Left cardiac atrium (tissue), 4 donors: ENCODE measurements around the gene PLBD2. TPM values are rescaled to one million over a fixed set of nuclear protein-coding genes. Genes with fewer than 3 reads are reported as not detected.
A peak's percentile ranks its signal among the peaks of the same experiment; 100 is the strongest.
"Not testable (repeated sequence)": the region's sequence is repeated elsewhere in the genome, so short reads cannot be mapped to it uniquely, and the experiment has no call there.

Experiments
- ATAC-seq, 2 donors: fragments of 200-7000 bp; cut with Tn5 transposase; one replicate each; pipeline ENCODE4 v1.9.1; 2020; ENCODE audit warnings: mild to moderate bottlenecking in 2 of 2, moderate library complexity in 2 of 2
- DNase-seq: peaks from one replicate; pipeline ENCODE4 v3.0.0-alpha.2; 2020
- intact Hi-C, 2 donors: fragments of 100-400 bp; cut with DNase I; formaldehyde crosslinking; loops; one replicate each; pipeline versions ENCODE4 v1.14.1 to v1.15.1; 2022 to 2023
- total RNA-seq, 2 donors: library from RNA; stranded (reverse); fragmentation: NEBNext Ultra II Directional; extraction: Animal tissue kit (Norgen Biotek cat#: 25700); gene quantifications; one replicate each; pipeline ENCODE4 v1.2.1, GENCODE V29; 2021
- donor health status: DM: no; HTN: yes; CAD: no.
- donor health status: DM: no; HTN: yes; CAD: no; lungs with severe emphysema.
- donor health status: DM: yes; HTN: yes; CAD: no.
- donor health status: Dilated cardiomyopathy.

The PLBD2 gene
- total RNA-seq, 2 donors from 2014 or later: 47.5 to 48.7 TPM

DNA sequence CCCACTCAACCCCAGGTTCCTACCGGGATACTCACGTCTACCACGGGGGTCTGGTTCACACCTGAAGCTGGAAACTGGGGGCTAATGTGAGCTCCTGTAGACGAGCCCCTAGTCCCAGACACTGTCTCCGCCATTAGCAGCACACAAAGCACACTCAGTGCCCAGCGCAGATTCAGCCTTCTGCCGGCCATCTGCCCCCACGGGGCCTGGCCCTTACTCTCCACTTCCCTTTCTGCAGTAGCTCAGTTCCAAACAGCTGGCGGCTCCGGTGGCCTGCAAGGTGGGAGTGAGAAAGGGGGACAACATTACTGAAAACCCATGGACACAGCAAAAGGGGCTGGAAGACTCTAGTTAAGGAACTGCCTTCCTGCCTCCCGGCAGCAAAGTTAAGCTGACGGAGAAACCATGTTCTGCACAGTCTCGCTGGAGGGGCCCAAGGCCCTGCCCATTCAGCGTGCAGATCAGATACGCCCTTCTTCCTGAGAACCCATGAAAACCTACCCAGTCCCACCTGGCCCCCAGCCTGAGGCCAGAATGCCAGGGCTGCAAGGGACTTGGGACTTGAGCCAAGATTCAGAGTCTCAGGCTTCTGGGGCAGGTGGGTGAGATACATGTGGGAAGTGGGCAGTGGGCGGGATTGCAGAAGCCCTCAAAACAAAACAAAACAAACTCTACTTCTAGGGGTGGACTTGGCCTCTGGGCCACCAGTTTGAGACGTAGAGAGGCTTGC, 25.5 kb upstream of the PLBD2 start:
- intact Hi-C loops: no loop called here
- ATAC-seq: no peak
- DNase-seq: no peak

DNA sequence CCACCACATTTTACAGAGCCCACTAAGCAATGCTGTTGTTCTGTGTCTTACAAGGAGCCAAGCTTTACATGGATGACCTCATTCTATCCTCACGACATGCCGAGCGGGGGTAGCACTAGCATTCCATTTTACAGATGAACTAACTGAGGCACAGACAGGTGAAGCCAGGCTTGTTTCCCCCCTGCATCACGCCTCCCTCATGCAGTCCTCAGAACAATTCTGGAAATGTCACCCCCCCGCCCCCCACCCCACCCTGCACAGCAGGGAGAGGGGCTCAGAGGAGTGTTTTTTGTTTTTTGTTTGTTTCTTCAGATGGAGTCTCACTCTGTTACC, 25.0 kb upstream of the PLBD2 start:
- DNase-seq (no peak), ATAC-seq (no peak)
- intact Hi-C loops: no loop called here

DNA sequence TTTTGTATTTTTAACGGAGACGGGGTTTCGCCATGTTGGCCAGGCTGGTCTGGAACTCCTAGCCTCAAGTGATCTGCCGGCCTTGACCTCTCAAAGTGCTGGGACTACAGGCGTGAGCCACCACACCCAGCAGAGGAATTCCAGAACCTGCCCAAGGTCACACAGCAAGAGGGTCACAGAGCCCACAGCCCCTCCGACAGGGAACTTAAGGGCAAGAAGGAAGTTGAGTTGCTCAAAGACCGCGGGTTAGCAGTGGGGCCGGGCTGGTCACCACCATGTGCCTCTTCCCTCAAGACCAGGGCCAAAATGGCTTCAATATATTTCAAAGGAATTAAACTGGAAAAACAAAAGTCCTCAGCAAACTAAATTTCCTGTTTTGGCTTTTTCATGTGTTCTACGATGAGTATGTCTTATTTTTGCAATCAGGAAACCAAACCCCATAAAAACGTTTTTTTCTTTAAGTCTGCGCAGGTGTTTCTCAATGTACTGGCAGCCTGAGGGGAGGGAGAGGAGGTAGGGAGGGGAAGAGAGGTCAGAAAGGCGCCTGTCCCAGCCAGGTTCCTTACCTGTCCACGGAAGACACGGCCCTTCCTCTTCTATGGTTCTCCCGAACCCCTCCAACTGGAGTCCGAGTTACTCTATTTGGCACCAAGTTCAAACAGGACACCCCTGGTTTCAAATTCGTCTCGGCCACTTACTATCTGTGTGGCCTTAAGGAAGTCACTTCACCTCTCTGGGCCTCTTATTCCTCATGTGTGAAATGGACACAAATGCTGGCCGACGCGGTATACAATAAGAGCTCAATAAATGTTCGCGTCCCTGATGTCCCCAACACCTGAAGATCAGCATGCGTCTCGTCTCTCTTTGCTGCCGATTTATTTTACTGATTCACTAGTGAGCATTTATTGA, 24.3 kb upstream of the PLBD2 start:
- peak; percentile 2 to 31 for ATAC-seq
- intact Hi-C loops: no loop called here
- DNase-seq: no peak

DNA sequence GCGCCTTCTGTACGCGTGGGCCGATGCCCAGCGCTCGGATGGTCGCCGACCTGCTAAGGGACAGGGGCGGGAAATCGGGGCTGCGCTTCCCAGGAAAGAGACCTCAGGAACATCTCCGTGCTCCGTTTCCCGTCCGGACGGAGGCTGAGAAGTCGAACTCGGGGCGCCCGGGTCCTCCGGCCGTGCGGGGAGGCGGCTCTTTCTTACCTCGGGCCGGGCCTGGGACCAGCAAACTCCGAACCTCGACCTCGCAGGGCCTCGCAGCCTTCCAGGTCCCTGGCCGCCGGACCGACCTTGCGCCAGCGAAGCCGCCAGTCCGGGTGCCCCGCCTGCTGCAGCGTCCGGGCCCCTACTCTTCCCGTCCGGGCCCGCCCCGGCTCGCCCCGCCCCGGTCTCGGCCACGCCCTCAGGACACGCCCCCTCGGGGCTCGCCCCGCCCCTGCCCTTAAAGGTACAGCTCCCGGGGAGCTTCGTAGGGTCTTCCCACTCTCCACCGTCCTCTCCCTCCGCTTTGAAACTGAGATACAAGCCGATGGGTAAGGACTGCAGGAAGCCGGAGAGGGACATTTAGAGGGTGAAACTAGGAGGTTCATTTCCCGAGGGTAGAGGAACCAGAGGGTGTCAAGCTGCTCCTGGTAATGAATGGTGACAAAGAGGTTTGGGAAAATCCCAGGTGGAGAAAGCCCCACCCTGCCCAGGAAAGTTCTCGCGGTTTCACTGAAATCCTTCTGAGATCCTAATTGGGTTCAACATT, 23.4 kb upstream of the PLBD2 start, which contains the start of gene SLC8B1:
TSS of gene SLC8B1 (minus strand) at position 324 of the 754 bp plus-strand sequence. CDS start 2,231 bp downstream, outside the sequence.
- intact Hi-C loops: no loop called here
- ATAC-seq (peak; percentile 99 to 100), DNase-seq (peak; percentile 91)

DNA sequence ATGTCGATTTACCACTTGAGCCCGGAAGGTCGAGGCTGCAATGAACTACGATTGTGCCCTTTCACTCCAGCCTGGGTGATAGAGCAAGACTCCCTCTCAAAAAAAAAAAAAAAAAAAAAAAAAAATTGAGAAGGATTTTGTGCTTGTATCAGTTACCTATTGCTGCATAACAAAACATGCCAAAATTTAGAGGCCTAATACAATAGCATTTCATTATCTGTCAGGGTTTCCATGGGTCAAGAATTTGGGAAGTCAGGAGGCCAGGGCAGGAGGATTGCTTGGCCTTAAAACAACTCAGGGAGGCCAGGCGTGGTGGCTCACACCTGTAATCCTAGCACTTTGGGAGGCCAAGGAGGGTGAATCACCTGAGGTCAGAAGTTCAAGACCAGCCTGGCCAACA, 18.8 kb upstream of the PLBD2 start:
- DNase-seq: no peak
- no peak for ATAC-seq
- intact Hi-C loops: no loop called here

DNA sequence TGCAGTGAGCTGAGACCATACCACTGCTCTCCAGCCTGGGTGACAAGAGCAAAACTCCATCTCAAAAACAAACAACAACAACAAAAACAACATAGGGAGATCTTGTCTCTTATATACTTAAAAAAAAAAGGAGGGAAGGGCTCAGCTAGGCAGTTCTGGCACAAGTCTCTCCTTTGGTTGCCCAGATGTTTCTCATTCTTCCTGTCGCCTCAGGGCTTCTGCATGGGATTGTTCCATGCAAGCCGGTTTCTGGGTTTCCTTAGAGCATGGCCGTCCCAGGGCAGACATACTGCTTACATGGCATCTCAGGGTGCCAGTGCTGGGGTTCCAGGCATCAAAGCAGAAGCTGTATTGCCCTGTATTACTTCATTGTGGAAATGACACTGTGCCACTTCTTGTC, 18.3 kb upstream of the PLBD2 start:
- DNase-seq (no peak), ATAC-seq (no peak)
- intact Hi-C loops: no loop called here

DNA sequence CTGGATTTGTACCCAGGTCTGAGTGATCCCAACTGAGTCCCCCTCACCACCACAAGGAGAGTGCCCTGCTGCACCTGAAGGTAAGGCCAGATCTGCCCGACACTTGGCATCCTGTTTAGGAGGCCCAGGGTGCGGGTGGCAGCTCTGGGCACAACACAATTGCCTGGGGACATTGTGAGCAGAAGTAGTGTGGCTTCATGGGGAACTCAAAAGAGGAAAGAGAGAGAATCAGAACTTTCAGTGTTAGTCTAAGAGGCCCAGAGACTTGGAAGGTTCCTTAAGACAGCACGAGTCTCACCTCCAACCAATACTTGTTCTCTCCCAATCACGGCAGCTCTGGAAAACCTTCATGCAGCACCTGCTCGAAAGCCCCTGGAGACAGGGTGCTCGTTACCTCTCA, 16.9 kb upstream of the PLBD2 start:
- intact Hi-C loops: no loop called here
- ATAC-seq: no peak
- no peak for DNase-seq

DNA sequence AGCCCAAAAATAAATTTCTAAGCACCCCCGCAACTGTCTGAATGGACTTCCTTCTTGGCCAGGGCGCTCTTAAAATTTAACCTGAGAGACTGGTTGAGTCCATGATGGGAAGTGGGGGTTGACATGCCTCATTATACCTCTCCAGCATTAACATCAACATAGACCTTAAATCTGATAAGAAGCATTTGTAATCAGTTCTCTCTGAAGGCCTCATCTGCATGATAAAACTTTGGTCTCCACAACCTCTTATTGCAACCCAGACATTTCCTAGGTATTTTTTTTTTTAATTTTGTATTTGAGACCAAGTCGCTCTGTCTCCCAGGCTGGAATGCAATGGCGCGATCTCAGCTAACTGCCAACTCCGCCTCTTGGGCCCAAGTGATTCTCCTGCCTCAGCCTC, 13.1 kb upstream of the PLBD2 start:
- ATAC-seq (no peak), DNase-seq (no peak)
- intact Hi-C loops: no loop called here

DNA sequence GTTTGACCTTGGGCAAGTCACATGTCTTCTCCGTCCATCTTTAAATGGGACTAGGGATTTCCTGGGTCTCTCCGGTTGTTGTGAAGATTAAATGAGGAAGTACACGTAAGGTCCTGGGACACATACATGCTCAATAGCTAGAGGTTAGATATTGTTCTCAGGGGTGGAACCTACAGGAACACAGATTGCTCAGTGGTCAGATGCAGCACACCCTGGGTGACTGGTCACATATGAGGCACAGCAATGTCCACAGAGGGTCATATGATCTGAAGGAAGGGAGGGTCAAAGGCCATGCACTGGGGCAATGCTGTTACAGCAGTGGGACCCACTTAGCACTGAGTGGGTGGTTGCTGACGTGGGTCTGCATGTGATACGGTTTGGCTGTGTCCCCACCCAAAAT, 12.0 kb upstream of the PLBD2 start:
- intact Hi-C loops: no loop called here
- ATAC-seq: no peak
- DNase-seq: no peak

DNA sequence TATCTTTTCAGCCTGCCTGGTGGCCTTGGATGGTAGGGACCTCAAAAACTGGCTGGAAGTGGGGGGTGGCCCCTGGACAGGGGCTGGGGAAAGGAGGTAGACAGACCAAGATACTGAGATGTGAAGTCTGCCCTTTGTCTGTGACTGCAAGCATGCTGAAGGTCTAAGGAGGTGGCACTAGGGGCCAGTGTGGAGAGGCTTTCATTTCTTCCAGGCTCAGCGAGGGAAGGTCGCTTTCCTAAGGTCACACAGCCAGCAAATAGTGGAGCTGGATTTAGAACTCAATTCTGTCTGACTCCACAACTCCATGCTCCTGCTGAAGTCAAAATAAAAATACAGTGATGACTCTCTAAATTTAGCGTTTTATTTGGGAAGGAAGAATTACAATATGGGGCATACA, 11.3 kb upstream of the PLBD2 start:
- intact Hi-C loops: no loop called here
- DNase-seq (no peak), ATAC-seq (no peak)

DNA sequence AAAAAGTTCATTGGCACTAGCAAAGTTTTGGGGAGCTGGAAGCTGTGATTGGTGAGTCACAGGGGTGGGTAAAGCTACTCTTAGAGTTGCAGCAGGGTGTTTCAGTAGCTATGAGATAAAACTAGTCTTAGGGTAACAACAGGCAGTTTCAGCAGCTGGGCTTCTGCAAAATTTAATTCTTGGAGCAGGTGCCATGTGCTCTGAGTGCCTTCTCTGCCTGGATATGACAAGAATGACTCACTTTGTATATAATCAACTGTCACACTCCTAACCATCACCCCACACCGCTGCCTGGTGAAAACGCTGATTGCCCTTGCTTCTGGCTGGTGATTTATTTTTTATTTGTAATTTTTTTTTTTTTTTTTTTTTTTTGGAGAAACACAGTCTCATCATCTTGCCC, 10.5 kb upstream of the PLBD2 start:
- intact Hi-C loops: no loop called here
- peak; percentile 68 to 81 for ATAC-seq

DNA sequence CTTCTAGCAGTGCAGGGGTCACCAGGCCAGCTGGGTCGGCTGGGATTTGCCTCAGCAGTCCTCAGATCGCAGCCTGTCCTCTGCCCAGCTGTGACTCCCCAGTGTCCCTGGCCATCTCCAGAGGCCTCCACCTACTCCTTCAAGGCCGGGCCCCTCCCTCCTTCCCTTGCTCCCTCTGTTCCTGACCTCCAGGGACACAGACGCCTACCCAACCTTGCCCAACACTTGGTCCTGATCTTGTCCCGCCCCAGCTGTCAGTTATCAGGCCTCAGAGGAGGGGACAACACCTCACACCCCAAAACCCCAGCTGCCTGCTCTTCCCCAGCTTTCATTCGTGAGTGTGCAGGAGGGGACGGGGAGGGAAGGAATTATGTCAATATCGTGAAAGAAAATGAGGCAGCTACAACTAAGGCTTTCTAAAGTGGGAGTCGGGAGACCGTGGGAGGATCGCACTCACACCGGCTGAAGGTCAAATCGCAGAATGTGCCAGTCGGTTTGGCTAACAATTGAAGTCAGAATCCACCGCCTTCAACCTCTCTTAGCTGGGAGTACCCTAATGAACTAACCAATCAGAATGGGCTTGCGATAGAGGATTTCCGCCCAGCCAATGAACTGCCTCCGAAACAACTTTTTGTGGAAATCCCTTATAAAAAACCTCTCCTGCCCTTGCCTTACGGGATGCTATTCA, 9.4 kb upstream of the PLBD2 start:
- intact Hi-C loops: no loop called here
- DNase-seq: no peak
- peak in 1 of 2 donors; percentile 25 for ATAC-seq

More for the DNA sequence above, 10.5 kb upstream of the PLBD2 start:
- no peak for DNase-seq

DNA sequence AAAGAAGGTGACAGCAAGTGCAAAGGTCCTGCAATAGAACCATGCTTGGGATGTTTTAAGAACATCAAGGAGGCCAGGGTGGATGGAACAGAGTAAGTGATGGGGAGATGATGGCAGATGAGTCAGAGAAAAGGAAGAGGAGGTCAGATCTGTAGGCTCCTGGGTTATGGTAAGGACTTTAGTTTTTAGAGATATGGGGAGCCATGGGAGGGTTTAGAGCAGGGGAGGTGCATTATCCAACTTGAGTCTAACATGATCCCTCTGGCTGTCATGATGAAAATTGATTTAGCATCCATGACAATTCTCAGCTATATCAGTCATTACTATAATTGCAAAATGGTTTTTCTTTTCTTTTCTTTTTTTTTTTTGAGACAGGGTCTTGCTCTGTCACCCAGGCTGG, 7.3 kb upstream of the PLBD2 start:
- ATAC-seq: no peak
- intact Hi-C loops: no loop called here
- DNase-seq: no peak

DNA sequence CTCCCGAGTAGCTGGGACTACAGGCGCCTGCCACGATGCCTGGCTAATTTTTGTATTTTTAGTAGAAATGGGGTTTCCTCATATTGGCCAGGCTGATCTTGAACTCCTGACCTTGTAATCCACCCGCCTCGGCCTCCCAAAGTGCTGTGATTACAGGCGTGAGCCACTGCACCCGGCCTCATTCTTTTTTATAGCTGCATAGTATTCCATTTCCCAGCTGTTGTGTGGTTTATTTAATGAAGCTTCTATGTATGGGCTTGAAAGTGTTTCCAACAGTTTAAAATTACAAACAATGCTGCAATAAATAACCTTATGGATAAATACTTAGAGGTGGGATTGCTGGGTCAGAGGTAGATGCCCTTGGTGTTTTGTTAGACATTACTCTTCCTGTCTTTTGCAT, 4.2 kb upstream of the PLBD2 start:
- DNase-seq, intact Hi-C loops, ATAC-seq: not testable (repeated sequence)

DNA sequence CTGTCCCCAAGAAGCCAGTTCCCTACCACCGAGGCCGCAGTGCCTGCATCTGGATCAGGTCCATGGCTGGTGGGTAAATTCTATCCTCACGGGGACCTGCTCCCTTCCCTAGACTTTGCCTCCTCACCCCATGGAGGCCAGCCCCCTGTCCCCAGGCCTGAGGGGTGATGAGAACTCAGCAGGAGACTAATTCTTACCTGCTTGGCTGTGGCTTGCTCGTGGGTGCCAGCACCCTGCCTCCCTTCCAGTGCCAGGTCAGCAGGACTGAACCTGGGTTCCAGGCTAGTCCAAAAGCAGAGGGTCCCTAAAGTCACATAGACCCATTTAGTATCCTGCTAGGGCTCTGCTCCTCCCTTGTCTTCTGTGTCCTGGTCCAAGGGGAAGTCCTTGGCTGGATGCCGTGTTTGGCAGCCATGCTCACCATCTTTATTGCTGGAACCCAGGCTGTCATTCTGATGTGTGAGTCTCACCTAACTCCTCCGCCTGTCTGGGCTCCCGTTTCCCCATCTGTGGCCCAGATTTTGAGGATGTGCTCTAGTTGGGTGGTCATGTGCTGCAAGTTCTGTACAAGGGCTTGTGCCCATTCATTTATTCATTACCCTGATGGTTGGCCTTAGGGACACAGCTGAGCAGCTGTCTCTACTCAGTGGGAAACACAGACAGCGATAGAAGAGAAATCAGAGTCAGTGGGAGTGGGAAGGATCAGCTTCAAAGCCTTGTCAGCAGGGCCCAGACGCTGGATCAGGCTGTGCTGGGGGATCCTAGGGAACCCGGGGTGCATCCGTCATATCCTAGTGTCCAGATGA, 949 bp downstream of the PLBD2 start:
- intact Hi-C loops: no loop called here
- DNase-seq: peak; percentile 66
- ATAC-seq: peak; percentile 24 to 44

DNA sequence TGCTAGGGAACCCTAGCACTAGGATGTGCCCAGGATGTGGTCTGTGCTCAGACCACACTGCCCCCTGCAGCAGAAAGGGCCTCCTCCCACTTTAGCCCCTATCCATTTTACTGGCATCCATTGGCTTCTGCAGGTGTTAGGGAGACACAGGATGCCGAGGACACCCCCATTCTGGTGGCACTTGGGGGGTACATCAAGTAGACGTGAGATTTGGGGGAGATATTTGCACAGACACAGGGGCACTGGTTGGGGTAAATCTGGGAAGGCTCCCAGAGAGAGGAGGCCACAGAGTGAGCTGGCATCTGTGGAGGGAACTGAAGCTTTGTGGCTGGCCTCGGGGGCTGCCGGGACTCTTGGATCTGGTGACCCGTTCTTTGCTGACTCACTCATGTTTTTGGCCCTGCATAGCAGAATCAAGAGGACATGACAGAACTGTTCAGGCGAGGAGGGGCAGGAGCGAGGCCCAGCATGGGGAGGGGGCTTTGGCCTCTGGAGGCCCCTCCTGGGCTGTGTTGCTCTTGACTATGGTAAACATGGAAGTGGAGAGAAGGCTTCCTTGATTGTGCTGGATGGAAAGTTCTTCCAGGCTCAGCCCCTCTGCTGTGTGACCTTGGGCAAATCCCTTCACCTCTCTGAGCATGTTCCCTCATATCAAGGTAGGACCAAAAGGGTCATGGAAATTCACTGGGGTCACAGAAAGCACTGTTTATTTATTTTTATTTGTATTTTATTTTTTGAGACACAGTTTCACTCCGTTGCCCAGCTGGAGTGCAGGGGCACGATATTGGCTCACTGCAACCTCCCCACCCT, 1.8 kb downstream of the PLBD2 start:
- no peak for DNase-seq
- intact Hi-C loops: no loop called here
- peak in 1 of 2 donors; percentile 6 for ATAC-seq

DNA sequence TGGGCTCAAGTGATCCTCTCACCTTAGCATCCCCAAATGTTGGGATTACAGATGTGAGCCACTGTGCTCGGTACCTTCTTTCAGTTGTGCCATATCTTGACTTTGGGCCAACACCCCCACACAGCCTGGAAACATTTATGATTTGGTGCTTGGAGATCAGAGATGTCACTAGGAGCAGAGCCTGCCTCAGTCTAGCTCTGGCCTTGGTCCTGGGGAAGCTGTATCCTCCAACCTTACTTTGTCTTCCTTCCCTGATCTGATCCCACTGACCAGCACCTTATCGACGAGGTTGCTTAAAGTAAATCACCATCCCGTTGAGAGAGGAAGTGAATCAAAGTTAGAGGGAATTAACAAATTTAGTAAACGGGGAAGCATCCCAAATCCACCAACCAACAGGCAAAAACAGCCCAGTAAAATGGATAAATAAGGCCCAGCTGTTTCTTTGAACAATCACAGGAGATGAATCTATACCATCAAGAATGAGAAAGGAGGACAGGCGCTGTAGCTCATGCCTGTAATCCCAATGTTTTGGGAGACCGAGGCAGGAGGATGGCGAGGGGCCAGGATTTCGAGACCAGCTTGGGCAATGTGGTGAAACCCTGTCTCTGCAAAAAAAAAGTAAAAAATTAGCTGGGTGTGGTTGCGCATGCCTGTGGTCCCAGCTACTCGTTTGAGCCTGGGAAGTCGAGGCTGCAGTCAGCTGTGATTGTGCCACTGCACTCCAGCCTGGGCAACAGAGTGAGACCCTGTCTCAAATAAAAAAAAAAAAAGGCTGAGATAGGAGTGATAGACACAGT, 3.4 kb downstream of the PLBD2 start:
- DNase-seq (no peak), ATAC-seq (no peak)
- intact Hi-C loops: no loop called here
